GM04504 (cell line): ENCODE measurements around the gene NOL4.
"Not testable (repeated sequence)": the region's sequence is repeated elsewhere in the genome, so short reads cannot be mapped to it uniquely, and the experiment has no call there.

Source experiments
- DNase-seq: peaks from one replicate; pipeline ENCODE4 v3.0.0-alpha.2; 2012; ENCODE audit warnings: low read depth

The NOL4 gene, protein sequence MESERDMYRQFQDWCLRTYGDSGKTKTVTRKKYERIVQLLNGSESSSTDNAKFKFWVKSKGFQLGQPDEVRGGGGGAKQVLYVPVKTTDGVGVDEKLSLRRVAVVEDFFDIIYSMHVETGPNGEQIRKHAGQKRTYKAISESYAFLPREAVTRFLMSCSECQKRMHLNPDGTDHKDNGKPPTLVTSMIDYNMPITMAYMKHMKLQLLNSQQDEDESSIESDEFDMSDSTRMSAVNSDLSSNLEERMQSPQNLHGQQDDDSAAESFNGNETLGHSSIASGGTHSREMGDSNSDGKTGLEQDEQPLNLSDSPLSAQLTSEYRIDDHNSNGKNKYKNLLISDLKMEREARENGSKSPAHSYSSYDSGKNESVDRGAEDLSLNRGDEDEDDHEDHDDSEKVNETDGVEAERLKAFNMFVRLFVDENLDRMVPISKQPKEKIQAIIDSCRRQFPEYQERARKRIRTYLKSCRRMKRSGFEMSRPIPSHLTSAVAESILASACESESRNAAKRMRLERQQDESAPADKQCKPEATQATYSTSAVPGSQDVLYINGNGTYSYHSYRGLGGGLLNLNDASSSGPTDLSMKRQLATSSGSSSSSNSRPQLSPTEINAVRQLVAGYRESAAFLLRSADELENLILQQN

DNA sequence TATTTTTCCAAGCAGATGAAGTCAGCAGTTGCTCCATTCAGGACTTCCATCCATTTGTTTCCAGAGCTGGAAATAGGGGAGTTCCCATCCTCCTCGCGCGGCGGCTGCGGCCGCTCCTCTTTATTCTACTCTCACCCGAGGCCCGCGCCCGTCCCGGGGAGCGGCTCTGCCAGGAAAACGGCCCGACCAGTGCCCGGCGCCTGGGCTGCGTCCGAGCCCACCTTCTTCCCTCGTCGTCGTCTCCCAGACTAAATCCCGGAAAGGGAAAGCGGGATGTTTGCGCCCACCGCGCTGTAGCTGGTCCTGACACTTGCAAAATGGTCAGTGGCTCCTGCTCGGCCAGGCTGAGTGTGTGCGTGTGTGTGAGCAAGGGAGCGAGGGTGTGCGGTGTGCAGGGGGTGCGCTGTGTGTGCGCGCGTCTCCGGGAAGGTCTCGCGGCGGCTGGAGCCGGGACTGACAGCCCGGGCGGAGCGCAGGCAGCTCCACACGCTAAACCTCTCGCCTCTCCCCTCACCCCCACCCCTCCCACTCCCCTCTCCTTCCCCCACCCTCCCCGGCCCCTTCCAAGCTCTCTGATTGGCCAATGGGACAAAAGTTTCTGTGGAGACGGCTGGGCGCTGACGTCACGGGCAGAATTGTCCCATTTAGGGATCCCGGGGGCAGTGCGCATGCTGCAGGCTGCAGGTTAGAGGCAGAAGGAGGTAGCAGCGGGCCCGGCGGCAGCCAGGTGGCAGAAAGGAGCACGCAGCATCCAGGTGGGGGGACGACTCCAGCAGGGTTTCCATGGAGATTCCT lies at the start of gene NOL4:
Gene NOL4 (minus strand): TSS at position 491 of the 795 bp plus-strand sequence. CDS start 1,660 bp downstream, outside the sequence.
- DNase-seq = no peak

GRCh38 chr18:34266029-34266428 lies 41.3 kb upstream of the NOL4 start:
- DNase-seq = not testable (repeated sequence)

DNA sequence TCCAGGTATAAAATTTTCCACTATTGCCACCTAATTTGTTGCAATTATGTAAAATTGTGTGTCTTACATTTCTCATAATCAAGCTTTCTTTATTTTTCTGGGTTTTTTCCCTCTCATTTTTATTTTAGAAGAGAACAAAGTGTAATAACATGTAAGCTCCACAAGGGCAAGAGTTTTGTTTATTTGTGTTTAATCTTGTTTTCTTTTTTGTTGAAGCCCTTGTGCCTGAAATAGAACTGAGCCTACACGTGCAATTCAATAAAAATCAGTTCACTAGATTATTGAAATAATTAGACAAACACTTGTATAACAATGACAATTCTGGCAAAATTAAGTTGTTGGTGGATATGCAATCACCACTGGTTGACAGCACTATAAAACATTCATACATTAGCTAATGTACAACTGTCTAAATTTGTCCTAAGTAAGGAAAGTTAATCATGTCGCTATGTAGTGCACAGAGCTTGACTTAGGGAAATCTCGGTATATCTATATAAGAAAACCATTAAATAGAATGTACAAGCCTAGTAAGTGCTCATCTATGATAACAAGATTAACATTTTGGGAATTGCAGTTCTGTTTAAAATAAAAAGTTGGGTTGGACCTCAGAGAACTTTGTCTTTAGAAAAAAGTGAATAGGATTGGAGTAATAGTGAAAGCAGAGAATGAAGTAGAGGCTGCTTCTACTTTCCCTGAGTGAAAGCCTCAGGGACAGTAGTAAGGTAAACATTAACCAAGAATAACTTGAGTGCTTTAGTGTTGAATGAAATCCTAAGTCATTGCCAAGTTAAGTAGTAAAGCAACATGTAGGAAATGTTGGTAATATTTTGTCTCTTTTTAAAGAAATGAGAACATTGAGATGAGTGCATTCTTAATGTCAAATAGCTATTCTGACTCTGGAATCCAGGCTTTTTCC lies 37.4 kb upstream of the NOL4 start:
- no peak for DNase-seq

GRCh38 chr18:34258176-34258575 lies 33.5 kb upstream of the NOL4 start:
- DNase-seq = no peak

DNA sequence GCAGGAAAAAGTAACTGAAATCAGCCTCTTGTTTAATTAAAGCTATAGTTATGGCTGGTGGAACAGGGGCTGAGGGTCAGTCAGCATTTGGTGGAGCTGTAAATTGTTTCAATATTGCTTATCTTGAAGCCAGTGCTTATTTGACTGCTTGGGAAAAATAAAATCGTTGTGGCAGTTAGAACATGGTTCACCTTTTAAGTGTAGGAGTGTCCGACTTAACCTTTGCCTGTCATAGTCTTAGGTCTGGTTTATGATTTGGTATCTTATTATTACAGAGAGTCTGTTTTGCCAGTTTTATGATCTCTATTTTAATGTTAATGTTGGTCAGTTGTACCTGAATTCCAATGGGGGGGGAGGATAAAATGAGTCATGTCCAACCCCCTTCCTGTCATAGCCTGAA lies 27.2 kb upstream of the NOL4 start:
- DNase-seq = no peak

GRCh38 chr18:34248727-34249126 lies 24.0 kb upstream of the NOL4 start:
- no peak for DNase-seq

- no peak for DNase-seq
Observed at GRCh38 chr18:34242739-34243138, 18.0 kb upstream of the NOL4 start.

GRCh38 chr18:34233781-34234388 lies 9.2 kb upstream of the NOL4 start:
- DNase-seq = not testable (repeated sequence)

- no peak for DNase-seq
Observed at GRCh38 chr18:34225218-34225553, 473 bp upstream of the NOL4 start.

GRCh38 chr18:34223893-34224422 lies 755 bp downstream of the NOL4 start:
- no peak for DNase-seq

- no peak for DNase-seq
Observed at GRCh38 chr18:34223164-34223892, 1.4 kb downstream of the NOL4 start.

- DNase-seq = no peak
Observed at GRCh38 chr18:34222307-34223163, 2.2 kb downstream of the NOL4 start.

DNA sequence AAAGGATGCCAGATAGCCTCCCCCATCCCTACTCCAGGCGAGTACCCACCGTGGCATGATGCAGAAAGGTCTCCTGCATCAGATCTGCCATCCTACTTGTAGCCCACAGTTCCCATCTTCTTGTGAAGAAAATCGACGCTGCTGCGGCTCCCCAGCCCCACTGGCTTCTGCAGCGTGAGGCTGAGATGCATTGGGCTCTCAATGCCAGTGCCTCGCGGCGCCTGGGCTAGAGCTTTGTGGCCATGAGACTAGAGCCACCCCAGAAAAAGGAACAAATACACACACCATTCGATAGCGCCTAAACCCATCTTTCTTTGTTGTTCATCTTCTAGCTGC lies 2.8 kb downstream of the NOL4 start:
- no peak for DNase-seq

GRCh38 chr18:34220081-34220815 lies 4.5 kb downstream of the NOL4 start:
- no peak for DNase-seq

DNA sequence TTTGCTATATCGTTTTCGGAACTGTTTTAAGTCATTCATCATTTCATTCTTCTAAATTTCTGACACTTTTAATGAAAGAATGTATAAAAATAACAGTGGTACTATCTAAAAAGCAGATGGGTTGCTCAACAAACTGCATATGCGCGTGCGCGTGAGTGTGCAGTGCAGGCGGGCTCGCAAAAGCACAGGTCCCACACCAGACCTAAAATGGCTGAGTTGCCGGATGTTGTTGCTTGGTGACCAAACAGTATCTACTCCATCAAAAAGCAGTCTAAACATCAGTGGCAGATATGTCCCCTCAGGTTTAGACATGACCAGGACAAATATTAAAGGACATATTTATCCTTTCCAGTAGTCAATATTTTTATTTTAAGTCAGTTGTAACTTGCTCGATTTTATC lies 5.1 kb downstream of the NOL4 start:
- DNase-seq = no peak

DNA sequence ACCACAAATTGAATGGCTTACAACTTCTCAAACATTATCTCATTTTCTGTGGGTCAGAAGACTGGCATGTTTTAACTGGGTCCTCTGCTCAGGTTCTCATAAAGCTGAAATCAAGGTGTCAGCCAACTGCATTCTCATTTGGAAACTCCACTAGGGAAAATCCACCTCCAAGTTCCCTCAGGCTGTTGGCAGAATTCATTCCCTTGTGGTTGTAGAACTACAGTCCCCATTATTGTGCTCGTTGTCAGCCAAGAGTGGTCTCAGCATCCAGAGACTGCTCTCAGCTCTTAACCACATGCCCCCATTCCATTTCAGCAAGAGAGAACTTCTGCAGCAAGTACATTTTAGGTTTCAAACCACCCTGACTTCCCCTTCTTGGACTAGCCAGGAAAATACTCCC lies 12.2 kb downstream of the NOL4 start:
- no peak for DNase-seq

- DNase-seq = no peak
Observed at GRCh38 chr18:34207344-34207851, 17.3 kb downstream of the NOL4 start.

DNA sequence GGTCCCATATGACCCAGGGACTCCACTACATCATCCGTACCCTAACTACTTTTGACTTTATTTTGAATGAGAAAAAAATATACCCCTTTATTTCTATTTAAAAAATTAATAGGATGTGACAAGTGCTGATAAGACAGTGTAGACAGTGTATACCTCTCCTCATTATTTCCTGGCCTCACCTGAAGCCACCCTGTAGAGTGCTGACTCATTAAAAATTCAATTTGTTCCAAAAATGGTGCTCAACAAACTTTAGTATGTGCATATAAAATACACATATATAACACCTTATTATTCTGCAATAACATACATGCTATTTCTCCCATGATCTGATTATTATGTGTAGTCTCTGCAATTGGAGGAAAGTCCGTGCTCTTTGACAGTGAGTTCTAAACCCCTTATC lies 20.8 kb downstream of the NOL4 start:
- no peak for DNase-seq

DNA sequence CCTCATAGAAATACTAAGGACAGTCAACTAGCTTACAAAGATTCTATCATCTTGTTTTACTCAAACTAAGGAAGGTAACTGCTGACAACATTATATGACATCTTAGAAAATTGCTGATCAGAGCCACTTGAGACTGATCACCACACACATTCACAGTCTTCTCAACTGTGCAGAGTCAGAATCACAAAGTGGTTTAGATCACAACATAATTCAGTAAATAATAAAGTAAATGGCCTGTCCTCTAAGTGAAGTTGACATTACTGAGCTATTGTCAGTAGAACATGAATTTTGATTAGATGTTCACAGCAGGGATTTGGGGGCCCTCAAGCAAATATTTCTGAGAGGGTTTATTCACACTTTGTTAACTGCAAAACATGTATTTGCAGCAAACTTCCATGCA lies 28.5 kb downstream of the NOL4 start:
- DNase-seq = no peak
